Activated CD4-positive, alpha-beta T cell treated with anti-CD3 and anti-CD28 coated beads, Interleukin-2, amount 10 ng/mL, durations not matched to agents 7 days and 5 days (primary cell): ENCODE results near the gene PSEN1. TPM values are rescaled to one million over a fixed set of nuclear protein-coding genes. Genes with fewer than 3 reads are reported as not detected.

Experiments
- CTCF ChIA-PET: fragments of 350-600 bp; sonication (Branson Sonifier 250); formaldehyde crosslinking; loops from one replicate; lab custom pipeline; 2021; ENCODE audit warnings: antibody characterized with exemption; lab: Charles Lee
- POLR2A ChIA-PET: fragments of 350-600 bp; sonication (Branson Sonifier 250); formaldehyde crosslinking; loops from one replicate; lab custom pipeline; 2021; ENCODE audit warnings: antibody characterized with exemption; lab: Charles Lee
- DNase-seq: peaks from one replicate; pipeline ENCODE4 v3.0.0-alpha.2; 2020
- H3K27ac Mint-ChIP-seq: one replicate; pipeline ENCODE4 v1.8.0; 2021; ENCODE audit warnings: mild to moderate bottlenecking, moderate library complexity, mixed read lengths
- H3K27me3 Mint-ChIP-seq: one replicate; pipeline ENCODE4 v1.8.0; 2021; ENCODE audit warnings: mixed read lengths
- H3K36me3 Mint-ChIP-seq: one replicate; pipeline ENCODE4 v1.8.0; 2021; ENCODE audit warnings: low read depth, mixed read lengths
- H3K4me1 Mint-ChIP-seq: one replicate; pipeline ENCODE4 v1.8.0; 2021; ENCODE audit warnings: mixed read lengths
- H3K4me3 Mint-ChIP-seq: one replicate; pipeline ENCODE4 v1.8.0; 2021; ENCODE audit warnings: mild to moderate bottlenecking, moderate library complexity, mixed read lengths
- H3K9me3 Mint-ChIP-seq: one replicate; pipeline ENCODE4 v1.8.0; 2021; ENCODE audit warnings: mixed read lengths
- total RNA-seq, 2 experiments: library from RNA; stranded (reverse); gene quantifications; one replicate each; pipeline ENCODE4 v1.2.3, GENCODE V29; 2021

The PSEN1 gene
- total RNA-seq, 2 experiments from 2014 or later = 41.9 to 44.3 TPM

DNA sequence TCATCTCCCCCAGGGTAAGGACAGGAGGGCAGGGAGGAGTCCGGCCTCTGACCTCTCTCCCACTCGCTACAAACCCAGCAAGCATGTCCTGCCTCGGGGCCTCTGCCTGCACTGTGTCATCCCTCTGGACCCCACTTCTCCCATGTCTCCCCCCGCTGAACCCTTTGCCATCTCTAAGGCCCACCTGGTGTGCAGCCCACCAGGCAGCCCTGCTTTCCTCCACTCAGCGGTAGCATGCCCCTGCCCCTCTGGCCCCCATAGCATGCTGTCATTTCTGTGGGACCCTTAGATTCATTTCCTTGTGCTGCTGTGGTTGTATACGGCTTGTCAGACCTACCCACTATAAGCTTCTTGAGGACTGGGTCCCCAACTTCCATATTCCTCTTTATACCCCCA is 118.7 kb downstream of the PSEN1 start:
- Mint-ChIP-seq H3K9me3 (no peaks in the 10 kb centered on the region), H3K27me3 (no peaks in the 10 kb centered on the region), H3K27ac (no peak overlapping the region), H3K4me3 (no peak overlapping the region), H3K4me1 (no peaks in the 10 kb centered on the region), H3K36me3 (no peaks in the 10 kb centered on the region)
- DNase-seq = no peak
- POLR2A ChIA-PET = no interaction called here
- CTCF ChIA-PET = interaction anchor here (1.1 kb wide), 1 partner anchor 209 kb away, joined by 3 read pairs; no protein-coding TSS in a partner anchor

- H3K4me1 Mint-ChIP-seq = no peaks in the 10 kb centered on the region
- no peaks in the 10 kb centered on the region for H3K9me3 Mint-ChIP-seq
- H3K4me3 Mint-ChIP-seq = no peak overlapping the region
- H3K27ac Mint-ChIP-seq = no peak overlapping the region
- H3K27me3 Mint-ChIP-seq = no peaks in the 10 kb centered on the region
- ChIA-PET CTCF (no interaction called here), POLR2A (interaction anchor here (0.5 to 0.7 kb wide), 2 partner anchors 9 to 201 kb away, joined by 3 to 11 read pairs; no protein-coding TSS in a partner anchor)
- no peak for DNase-seq
- no peaks in the 10 kb centered on the region for H3K36me3 Mint-ChIP-seq
Measured at GRCh38 chr14:73255693-73256225, 119.5 kb downstream of the PSEN1 start.

- Mint-ChIP-seq H3K27me3 (no peaks in the 10 kb centered on the region), H3K36me3 (no peaks in the 10 kb centered on the region), H3K27ac (no peak overlapping the region), H3K4me3 (no peak overlapping the region), H3K4me1 (no peaks in the 10 kb centered on the region), H3K9me3 (no peaks in the 10 kb centered on the region)
- ChIA-PET POLR2A (no interaction called here), CTCF (no interaction called here)
- no peak for DNase-seq
Measured at GRCh38 chr14:73258076-73258475, 121.8 kb downstream of the PSEN1 start.

GRCh38 chr14:73258845-73259611 is 122.7 kb downstream of the PSEN1 start:
- H3K36me3 Mint-ChIP-seq = no peaks in the 10 kb centered on the region
- ChIA-PET CTCF (interaction anchor here (0.5 kb wide), 1 partner anchor 482 kb away, joined by 3 read pairs; no protein-coding TSS in a partner anchor), POLR2A (no interaction called here)
- no peaks in the 10 kb centered on the region for H3K9me3 Mint-ChIP-seq
- no peaks in the 10 kb centered on the region for H3K27me3 Mint-ChIP-seq
- H3K27ac Mint-ChIP-seq = no peak overlapping the region
- no peak for DNase-seq
- no peaks in the 10 kb centered on the region for H3K4me1 Mint-ChIP-seq
- H3K4me3 Mint-ChIP-seq = no peak overlapping the region

DNA sequence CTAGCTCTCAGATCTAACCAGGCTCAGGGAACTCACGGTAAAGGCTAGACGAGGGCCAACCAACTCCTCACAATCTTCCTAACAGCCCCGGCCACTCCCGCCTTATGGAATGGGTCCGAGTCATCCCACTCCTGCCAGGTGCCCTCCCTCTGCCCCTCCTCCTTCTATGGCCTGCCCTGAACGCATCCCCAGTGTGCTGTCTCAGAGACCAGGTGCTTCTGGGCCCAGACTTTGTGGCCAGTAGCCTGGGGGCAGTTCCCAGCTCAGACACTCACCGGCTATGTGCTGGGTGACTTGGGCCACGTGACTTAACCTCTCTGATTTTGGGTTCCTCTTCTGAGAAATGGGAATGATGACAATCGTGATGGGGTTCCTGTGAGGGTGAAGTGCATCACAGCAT is 123.5 kb downstream of the PSEN1 start:
- Mint-ChIP-seq H3K9me3 (no peaks in the 10 kb centered on the region), H3K27me3 (no peaks in the 10 kb centered on the region), H3K4me3 (no peak overlapping the region), H3K4me1 (no peaks in the 10 kb centered on the region), H3K36me3 (no peaks in the 10 kb centered on the region), H3K27ac (no peak overlapping the region)
- CTCF ChIA-PET = interaction anchor here (0.5 kb wide), 1 partner anchor 482 kb away, joined by 3 read pairs; no protein-coding TSS in a partner anchor
- no peak for DNase-seq
- POLR2A ChIA-PET = no interaction called here

GRCh38 chr14:73260574-73260973 is 124.3 kb downstream of the PSEN1 start:
- POLR2A ChIA-PET = no interaction called here
- Mint-ChIP-seq H3K9me3 (no peaks in the 10 kb centered on the region), H3K27ac (no peak overlapping the region), H3K4me1 (no peaks in the 10 kb centered on the region), H3K36me3 (no peaks in the 10 kb centered on the region), H3K4me3 (no peak overlapping the region), H3K27me3 (no peaks in the 10 kb centered on the region)
- CTCF ChIA-PET = no interaction called here
- DNase-seq = no peak

- no peaks in the 10 kb centered on the region for H3K27me3 Mint-ChIP-seq
- H3K27ac Mint-ChIP-seq = no peak overlapping the region
- ChIA-PET POLR2A (no interaction called here), CTCF (no interaction called here)
- H3K36me3 Mint-ChIP-seq = no peaks in the 10 kb centered on the region
- H3K9me3 Mint-ChIP-seq = no peaks in the 10 kb centered on the region
- H3K4me3 Mint-ChIP-seq = no peak overlapping the region
- H3K4me1 Mint-ChIP-seq = no peaks in the 10 kb centered on the region
- DNase-seq = no peak
Measured at GRCh38 chr14:73261075-73261474, 124.8 kb downstream of the PSEN1 start.

GRCh38 chr14:73261520-73262426 is 125.5 kb downstream of the PSEN1 start:
- no peak for DNase-seq
- Mint-ChIP-seq H3K4me1 (no peaks in the 10 kb centered on the region), H3K27me3 (no peaks in the 10 kb centered on the region), H3K9me3 (no peaks in the 10 kb centered on the region), H3K4me3 (no peak overlapping the region), H3K27ac (no peak overlapping the region), H3K36me3 (no peaks in the 10 kb centered on the region)
- ChIA-PET POLR2A (no interaction called here), CTCF (interaction anchor here (1.0 to 1.6 kb wide), 2 partner anchors 16 to 29 kb away, joined by 3 to 4 read pairs; no protein-coding TSS in a partner anchor)

DNA sequence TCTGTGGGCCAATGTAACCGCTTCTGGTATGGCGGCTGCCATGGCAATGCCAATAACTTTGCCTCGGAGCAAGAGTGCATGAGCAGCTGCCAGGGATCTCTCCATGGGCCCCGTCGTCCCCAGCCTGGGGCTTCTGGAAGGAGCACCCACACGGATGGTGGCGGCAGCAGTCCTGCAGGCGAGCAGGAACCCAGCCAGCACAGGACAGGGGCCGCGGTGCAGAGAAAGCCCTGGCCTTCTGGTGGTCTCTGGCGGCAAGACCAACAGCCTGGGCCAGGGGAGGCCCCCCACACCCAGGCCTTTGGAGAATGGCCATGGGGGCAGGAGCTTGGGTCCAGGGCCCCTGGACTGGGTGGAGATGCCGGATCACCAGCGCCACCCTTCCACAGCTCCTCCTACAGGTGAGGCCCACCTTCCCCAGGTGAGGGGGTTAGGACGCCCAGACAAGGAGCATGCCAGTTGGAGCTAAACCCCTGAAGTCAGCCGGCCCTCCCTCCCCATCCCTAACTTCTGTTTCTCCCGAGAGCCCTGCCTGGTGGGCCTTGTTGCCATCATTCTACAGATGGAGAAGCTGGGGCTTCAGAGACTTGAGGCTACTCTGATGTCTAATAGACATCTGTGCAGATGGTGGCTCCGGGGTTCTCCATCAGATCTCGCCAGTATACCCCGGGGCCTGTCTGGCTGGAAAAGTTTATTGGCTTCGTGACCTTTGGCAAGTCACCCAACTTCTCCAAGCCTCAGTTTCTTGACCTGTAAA is 126.3 kb downstream of the PSEN1 start:
- Mint-ChIP-seq H3K36me3 (no peaks in the 10 kb centered on the region), H3K27ac (no peak overlapping the region), H3K4me1 (no peaks in the 10 kb centered on the region), H3K4me3 (no peak overlapping the region), H3K9me3 (no peaks in the 10 kb centered on the region), H3K27me3 (no peaks in the 10 kb centered on the region)
- ChIA-PET POLR2A (no interaction called here), CTCF (interaction anchor here (1.0 to 1.6 kb wide), 3 partner anchors 15 to 164 kb away, joined by 3 to 4 read pairs (median 3); no protein-coding TSS in a partner anchor)
- no peak for DNase-seq

DNA sequence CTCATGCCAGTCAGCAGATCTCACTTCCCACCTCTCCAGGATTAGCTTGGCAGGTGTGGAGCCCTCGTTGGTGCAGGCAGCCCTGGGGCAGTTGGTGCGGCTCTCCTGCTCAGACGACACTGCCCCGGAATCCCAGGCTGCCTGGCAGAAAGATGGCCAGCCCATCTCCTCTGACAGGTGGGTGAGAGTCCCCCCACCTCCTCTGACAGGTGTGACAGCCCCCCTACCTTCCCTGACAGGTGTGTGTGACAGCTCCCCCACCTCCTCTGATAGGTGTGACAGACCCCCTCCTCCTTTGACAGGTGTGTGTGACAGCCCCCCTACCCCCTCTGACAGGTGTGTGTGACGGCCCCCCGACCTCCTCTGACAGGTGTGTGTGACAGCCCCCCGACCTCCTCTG is 127.3 kb downstream of the PSEN1 start:
- H3K27me3 Mint-ChIP-seq = no peaks in the 10 kb centered on the region
- ChIA-PET CTCF (interaction anchor here (0.7 to 1.6 kb wide), 3 partner anchors 31 to 163 kb away, joined by 3 read pairs; no protein-coding TSS in a partner anchor), POLR2A (no interaction called here)
- H3K36me3 Mint-ChIP-seq = no peaks in the 10 kb centered on the region
- H3K27ac Mint-ChIP-seq = no peak overlapping the region
- DNase-seq = no peak
- no peaks in the 10 kb centered on the region for H3K4me1 Mint-ChIP-seq
- H3K4me3 Mint-ChIP-seq = no peak overlapping the region
- H3K9me3 Mint-ChIP-seq = no peaks in the 10 kb centered on the region

DNA sequence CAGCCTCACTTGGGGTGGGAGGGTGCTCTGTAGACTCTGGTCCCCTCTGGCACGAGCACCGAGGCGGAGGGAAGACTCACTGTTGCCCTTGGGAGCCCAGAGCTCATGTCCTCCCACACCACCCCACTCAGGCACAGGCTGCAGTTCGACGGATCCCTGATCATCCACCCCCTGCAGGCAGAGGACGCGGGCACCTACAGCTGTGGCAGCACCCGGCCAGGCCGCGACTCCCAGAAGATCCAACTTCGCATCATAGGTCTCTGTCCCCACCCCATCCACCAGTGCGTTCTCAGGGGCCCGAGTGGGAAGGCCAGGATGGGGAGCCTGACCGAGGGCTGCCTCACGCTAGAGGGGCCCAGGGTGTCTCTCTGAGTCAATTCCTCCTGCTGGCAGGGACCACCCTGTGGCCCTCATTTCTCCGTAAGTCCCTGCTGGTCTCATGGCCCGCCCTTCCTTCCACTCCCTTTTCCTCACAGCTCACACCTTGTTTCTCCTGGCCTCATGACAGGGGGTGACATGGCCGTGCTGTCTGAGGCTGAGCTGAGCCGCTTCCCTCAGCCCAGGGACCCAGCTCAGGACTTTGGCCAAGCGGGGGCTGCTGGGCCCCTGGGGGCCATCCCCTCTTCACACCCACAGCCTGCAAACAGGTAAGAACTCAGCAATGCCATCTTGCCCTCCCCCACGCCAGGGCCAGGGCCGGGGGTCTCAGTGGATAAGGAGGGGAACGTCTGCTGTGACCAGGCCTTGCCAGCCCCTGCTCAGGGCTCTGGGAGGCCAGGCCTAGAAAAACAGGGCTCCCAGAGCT is 128.0 kb downstream of the PSEN1 start:
- ChIA-PET POLR2A (no interaction called here), CTCF (interaction anchor here (0.6 to 1.1 kb wide), 4 partner anchors 10 to 200 kb away, joined by 3 read pairs; no protein-coding TSS in a partner anchor)
- no peak for DNase-seq

More for the DNA sequence above, 128.0 kb downstream of the PSEN1 start:
- H3K4me3 Mint-ChIP-seq = no peak overlapping the region
- no peak overlapping the region for H3K27ac Mint-ChIP-seq
- H3K4me1 Mint-ChIP-seq = no peaks in the 10 kb centered on the region
- H3K9me3 Mint-ChIP-seq = no peaks in the 10 kb centered on the region
- H3K36me3 Mint-ChIP-seq = no peaks in the 10 kb centered on the region
- H3K27me3 Mint-ChIP-seq = peaks cover 1% of the 10 kb centered on the region
